RCC 7860 (cell line): ENCODE data around the gene LRRC46.

ENCODE experiments used
- DNase-seq: peaks from one replicate; pipeline ENCODE4 v3.0.0-alpha.2; 2015; ENCODE audit warnings: low spot score
- FAIRE-seq: peaks from 2 replicates; lab custom pipeline; 2012; peaks lifted over from hg19 to GRCh38; lab: Jason Lieb, UNC

LRRC46 gene

DNA sequence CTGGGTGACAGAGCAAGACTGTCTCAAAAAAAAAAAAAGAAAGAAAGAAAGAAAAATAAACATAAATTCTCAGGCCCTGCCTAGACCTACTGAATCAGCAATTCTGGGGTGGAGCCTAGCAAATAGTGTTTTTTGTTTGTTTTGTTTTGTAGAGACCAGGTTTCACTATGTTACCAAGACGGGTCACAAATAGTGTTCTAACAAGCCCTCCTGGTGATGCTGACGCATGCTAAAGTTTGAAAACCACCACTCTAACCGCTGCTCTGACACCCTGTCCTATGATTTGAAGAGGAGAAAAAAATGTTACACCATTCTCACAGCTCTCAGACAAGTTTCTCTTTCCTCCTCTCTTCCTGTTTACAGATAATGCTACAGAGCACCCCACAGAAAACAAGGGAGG, 1.6 kb upstream of the LRRC46 start:
- no peak for FAIRE-seq

DNA sequence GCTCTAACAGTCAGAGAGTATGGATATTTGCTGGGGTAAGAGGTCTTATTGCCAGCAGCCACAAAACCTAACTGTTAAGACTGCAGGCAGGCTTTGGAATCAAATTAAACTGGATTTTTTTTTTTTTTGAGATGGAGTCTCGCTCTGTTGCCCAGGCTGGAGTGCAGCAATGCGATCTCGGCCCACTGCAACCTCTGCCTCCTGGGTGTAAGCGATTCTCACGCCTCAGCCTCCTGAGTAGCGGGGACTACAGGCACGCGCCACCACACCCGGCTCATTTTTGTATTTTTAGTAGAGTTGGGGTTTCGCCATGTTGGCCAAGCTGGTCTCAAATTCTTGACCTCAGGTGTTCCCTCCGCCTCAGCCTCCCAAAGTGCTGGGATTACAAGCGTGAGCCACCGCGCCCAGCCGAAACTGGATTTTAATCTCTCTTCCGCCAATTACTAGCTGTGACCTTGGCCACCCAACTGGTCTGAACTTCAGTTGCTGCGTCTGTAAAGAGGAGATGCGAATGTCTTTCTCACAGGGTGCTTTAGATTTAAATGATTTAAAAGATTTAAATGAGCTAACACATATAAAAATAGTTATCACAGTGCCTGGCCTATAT, 971 bp upstream of the LRRC46 start:
- no peak for DNase-seq
- FAIRE-seq: no peak

More for the DNA sequence above, 1.6 kb upstream of the LRRC46 start:
- DNase-seq: no peak

DNA sequence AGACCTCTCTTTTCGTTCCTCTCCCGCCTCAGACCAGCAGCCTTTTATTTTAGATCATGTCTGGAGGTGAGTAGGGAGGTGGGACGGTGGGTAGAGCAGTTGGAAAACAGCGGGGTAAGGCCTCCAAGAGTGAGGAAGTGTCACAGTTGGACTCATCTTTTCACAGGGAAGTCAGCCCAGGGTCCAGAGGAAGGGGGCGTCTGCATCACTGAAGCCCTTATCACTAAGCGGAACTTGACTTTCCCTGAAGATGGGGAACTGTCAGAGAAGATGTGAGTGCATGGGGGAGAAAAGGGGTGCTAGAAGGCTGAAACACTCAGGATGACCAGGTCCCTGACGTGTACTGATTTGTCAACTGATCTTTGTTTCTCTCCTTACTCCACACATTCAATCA, 461 bp downstream of the LRRC46 start:
- FAIRE-seq (no peak), DNase-seq (no peak)

DNA sequence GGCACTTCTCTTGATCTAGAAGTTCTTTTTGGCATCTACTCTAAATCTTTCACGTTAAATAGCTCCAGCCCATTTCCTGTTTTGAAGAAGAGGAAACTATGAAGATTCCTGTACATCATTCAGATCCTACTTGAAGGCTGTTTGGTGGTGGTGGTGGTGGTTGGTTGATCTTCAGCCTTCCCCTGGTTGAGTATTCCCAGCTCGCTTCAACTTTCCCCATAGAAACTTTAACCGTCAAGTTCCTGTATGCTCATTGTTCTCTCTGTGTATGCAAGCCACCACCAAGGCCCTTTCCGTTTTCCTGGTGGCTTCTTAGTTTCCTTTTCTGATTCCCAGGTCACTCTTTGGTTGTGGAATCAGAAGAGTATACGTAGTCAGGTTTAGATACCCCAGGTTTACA, 3.3 kb downstream of the LRRC46 start:
- no peak for DNase-seq
- FAIRE-seq: no peak

DNA sequence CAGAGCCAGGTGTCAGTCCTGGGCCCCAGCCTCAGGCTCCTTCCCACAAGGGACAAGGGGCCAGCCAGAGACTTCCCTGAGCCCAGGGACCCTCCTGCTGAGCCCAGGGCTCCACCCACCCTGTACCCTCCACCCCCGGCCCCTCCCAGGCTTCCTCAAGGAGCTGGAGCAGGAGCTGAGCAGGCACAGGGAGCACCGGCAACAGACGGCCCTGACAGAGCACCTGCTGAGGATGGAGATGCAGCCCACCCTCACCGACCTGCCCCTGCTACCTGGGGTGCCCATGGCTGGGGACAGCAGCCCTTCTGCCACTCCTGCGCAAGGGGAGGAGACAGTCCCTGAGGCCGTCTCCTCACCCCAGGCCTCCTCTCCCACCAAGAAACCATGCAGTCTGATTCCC, 5.1 kb downstream of the LRRC46 start:
- DNase-seq (no peak), FAIRE-seq (no peak)

DNA sequence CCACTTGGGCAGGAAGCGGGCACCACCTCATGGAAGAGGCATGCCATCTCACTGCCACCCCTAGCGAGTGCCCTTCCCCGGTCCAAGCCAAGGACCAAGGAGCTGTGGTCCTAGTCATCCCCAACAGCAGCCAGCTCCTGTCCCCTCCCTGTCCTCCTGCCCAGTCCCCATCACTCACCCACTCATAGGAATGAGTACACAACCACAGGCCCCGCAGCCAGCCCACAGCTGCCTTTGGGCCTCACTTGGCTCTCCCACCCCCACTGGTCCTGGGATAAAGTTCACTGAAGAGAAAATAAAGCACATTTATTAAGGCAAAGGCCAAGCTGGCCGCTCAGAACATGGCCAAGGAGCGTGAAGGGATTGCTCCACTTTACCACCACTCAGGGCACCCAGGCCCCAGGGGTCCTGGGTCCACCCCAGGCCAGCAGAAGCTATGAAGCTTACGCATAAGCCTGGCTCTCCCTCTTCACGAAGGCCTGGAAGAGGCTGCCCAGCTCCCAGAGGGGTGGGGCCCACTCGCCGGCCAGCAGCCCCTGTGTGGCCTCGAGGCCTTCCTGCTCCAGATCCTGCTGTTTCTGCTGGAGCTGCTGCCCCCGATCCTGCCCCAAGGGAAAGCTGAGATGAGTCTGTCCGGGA, 6.0 kb downstream of the LRRC46 start:
- DNase-seq (peak; percentile 93), FAIRE-seq (peak; percentile 80)

DNA sequence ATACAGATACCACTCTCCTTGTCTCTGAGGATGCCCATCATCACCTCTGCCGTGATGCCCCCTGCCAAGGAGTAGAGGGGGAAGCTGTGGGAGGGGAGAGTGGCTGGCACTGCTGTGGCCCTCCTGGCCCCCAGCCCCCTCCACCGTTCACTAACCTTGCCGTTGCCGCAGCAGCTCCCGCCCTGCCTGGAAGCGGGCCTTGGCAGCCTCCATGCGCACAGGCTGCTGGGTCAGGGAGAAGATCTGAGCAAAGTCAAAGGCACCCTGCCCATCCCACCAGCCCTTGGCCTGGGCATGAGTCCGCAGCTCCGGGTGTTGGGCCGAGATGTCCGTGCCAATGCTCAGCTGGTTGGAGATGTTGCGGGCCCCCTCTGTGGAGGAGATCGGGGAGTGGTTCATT, 7.2 kb downstream of the LRRC46 start:
- DNase-seq: no peak
- FAIRE-seq: no peak

DNA sequence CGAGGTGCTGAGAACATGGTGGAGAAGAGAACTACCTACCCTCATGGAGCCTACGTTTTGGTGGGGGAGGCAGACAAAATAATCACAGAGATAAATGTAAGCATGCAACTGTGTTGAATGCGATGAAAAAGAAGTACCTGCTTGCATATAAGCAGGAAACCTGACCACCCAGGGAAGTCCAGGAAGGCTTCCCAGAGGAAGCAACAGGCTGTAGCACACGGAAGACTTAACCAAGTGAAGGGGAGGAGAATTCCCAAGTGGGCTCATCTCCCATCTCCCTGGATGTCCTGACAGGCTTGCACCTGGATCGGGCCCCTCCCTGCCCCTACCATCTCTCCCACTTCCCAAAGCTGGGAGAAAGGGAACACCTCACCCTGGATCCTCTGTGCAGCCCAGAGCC, 7.6 kb downstream of the LRRC46 start:
- no peak for DNase-seq
- FAIRE-seq: no peak

DNA sequence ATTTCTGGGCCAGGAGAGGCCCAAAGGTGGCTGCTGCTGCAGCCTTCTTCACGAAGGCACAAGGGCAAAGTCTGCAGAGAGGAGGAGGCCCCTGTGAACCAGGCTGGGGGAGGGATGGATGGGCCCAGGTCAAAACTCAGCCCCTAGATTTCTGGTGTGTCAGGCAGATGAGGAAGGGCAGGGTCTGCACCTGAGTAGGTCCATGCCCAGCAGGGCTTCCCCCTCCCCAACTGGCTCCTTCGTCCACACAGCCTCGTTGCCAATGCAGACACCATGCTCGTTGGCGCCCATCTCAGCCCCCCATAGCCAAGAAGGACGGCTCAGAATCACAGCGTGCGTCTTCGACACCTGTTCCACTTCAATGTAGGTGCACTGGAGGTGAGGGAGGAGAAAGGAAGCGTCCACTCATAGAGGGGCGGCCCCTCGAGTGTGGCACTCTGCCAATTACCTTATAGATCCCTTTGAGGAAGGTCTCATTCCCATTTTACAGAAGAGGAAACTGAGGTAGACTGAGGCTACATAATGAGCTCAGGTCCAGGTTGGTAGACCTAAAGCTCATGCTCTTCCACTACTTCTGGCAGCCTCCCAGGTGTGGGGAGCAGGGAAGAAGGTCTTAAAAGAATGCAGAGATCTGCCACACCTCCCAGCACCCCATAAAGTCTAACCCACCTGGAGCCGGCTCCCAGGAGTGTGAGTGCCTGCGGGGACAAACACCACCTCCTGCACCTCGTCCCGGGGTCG, 8.7 kb downstream of the LRRC46 start:
- no peak for FAIRE-seq

DNA sequence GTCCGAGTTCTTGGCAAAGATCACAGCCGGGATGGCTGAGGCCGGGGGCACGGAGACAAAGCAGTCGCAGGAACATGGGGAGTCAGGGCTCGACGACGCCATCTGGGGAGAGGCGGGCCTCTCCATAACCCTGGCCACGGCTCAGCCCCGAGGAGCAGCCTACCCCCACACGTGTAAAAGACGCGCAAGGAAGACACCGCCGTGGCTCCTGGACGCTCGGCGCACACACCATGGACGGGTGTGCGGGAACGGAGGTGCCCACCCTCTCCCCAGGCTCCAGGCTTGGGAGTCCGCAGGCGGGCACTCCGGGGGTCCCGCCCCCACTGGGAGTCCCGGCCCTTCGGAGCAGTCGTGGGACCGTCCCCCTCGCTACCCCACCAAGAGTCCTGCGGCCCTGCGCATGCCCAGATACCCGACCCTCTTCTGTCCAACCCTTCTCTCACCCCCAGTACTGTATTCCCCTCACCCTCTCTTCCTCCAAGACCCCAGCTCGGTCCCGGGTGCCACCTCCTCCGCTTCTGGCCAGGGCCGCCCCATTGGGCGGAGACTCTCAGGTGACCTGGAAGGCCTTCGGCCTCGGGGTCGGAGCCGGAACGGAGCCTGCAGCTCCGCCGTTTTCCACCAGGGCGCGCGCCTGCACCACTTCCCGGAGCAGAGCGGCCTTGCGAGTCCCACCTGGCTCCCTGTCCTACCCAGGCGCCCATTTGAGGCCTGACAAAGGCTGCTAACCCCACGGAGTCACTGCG, 9.4 kb downstream of the LRRC46 start, which contains the start of gene SCRN2:
SCRN2 (minus strand) TSS at position 532 of the 746 bp plus-strand sequence; CDS start at position 102, 430 bp downstream.
- DNase-seq (peak; percentile 75), FAIRE-seq (peak; percentile 52)

More for the DNA sequence above, 8.7 kb downstream of the LRRC46 start:
- no peak for DNase-seq

DNA sequence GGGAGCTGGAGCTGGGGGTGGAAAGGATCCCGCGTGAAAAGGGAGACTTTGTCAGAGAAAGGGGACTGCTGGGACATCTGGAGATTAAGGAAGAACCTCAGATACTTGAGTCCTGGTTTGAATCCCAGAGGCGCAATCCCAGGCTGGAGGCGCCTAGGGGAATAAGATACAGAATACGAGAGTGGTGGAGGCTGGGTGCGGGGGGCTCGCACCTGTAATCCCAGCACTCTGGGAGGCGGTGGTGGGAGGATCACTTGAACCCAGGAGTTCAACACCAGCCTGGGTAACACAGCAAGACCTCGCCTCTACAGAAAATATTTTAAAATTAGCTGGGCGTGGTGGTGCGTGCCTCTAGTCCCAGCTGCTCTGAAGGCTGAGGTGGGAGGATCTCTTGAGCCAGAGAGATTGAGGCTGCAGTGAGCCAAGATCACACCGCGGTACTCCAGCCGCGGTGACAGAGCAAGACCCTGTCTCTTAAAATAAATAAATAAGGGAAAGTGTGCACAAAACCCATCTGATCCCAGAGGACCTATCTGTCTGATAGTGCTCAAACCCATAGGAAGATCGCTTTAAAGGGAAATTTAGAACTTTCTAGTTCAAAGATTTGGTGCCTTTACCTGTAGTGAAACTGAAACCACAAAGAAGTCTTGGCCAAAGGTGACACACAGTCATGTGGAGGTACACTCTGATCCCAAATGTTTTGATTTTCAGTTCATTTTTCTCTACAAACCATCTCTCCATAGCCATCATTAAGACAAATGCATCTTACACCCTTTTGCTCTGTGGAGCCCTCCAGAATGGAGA, 10.2 kb downstream of the LRRC46 start:
- FAIRE-seq (no peak), DNase-seq (no peak)

DNA sequence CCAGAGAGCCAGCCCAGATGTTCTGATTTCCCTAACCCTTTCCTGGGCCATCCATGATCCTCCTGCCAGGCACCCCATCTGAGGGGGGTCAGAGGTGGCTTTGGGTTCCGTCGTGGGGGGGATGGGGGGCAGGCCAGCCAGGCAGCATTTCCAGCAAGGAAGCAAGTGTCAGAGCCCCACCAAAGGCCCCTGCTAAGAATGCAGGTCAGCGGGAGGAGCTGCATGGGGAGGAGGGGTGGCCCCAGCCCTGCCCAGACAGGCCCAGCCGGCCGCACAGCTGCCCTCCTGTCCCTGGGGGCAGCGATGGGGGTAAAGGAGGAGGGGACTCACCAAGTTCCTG, 11.9 kb downstream of the LRRC46 start:
- no peak for DNase-seq
- no peak for FAIRE-seq

DNA sequence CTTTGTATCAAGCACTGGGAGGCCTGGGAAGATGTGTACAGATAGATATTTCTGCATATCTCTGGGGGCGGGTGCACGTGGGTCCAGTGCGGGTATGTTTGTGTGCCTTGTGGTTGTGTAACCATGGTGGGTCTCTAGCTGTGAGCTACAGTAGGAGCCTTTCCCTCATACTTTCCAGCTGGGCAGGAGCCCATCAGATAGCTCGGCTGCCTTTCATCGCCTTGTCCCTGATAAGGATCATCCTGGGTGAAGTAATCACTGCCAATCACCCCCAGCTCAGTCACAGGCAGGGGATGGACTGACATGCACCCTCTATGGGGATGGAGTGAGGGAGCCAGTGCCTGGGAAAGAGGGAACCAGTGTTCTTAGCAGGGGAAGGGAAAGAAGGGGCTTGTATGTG, 12.8 kb downstream of the LRRC46 start:
- no peak for FAIRE-seq

DNA sequence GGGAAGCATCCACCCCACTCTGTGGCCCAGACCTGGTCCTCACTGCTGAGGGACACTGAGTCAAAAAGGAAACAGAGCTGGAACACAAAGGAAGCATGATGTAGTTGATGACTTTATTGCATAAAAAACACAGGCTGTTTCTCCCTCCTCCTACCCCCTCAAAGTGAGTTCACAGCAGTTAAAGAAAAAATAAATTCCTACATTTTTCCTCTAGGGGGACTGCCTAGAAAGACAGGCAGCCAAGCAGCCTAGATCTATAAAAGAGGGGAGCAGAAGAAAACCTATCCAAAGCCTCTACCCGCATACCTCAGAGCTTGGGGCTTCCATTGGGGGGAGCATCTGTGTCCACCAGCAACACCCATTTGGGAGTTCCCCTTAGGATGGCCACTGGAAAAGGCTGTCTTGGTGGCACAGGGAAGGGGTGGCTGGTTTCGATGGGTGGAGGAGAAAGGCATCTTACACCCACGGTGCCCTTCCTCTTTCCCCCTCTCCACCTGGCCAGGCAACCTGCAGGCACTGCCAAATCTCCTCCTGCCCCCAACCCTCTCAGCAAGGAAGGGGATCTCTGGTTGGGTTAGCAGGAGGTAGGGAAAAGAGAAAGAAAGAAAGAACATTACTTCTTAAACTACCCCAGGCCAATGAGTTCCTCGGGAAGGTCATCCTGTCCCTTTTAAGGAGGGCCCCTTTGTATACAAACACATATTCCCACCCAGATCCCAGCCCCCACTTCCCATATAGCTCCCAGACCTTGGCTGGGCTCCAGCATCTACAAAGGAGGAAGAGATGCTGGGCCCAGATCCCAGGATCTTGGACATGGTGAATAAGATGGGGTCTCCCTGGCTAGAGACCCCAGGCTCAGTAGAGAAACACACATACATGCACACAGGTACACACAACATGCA, 13.6 kb downstream of the LRRC46 start:
- DNase-seq: no peak
- no peak for FAIRE-seq

More for the DNA sequence above, 12.8 kb downstream of the LRRC46 start:
- no peak for DNase-seq

DNA sequence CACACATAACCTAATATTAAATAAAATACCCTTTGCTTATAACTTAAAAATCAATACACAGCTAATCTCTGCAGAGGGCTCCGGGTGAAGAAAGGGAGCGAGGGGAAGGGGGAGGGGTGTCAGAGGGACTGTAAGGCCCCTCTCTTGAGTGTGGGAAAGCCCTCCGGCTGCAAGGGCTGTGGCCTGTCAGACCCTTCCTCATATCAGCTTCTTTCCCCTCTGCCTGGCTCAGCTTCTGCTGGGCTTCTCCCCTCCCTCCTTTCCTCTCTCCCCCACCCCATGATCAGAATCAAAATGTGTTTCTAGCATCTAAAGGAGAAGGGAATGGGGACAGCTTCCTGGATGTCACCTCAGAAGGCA, 14.2 kb downstream of the LRRC46 start:
- no peak for DNase-seq
- no peak for FAIRE-seq

DNA sequence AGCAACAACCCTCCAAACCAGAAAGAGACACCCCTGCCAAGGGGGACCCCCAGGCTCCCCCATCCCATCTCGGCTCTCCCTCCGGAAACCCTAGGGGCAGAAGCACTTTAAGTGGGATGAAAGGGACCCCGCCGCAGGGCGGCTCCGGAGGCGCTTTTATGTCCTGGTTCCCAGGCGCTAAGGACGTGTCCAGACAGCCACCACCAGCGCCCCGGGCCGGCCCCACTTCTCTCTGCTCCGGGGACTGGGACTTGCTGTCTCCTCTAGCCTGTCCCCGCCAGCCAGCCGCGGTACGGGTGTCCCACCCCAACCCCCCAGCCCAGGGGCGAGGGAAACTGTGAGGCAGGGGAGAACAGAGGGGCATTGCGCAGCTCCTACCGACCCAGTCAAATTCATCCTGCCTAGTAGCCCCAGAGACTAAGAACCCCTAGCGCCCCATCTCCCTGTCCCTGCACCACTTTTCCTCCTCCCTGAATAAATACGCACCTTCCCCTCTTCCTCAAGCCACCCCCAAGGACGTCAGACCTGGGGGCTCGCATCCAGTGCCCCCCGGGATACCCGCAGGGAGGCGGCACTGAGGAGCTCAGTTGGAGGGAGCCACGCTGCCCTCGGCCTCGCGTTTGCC, 15.4 kb downstream of the LRRC46 start:
- no peak for DNase-seq
- no peak for FAIRE-seq

DNA sequence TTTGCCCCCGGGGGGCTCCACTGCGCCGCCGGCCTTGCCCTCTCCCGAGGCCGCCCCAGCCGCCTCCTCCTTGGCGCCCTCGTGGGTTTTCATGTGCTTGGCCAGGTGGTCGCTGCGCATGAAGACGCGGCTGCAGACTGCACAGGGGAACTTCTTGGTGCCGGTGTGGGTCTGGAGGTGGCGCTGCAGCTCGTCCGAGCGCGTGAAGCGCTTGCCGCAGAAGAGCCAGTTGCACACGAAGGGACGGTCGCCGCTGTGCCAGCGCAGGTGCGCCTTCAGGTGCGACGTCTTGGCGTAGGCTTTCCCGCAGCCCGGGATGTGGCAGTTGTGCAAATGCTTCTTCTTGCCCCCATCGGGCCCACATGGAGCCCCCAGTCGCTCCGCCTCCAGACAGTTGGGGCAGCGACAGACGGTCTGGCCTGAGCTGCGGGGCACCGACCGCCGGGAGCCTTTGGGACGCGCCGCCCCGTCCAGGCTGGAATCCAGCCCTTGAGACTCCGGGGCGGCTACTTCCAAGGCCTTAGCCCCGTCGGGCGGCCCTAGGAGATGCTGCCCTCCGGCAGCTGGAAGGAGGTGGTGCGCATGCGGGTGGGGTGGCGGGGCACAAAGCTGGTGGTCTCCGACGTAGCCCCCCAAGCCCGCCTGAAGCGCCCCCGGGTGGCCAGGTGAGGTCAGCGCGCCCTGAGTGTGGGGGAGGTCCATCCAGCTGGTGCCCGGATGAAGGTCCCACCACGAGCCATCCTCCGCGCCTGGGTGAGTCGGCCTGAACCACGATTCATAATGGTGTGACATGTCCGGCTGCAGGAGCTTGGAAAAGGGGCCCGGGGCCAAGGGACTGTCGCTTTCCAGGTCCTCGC, 16.1 kb downstream of the LRRC46 start:
- no peak for DNase-seq
- FAIRE-seq: no peak

DNA sequence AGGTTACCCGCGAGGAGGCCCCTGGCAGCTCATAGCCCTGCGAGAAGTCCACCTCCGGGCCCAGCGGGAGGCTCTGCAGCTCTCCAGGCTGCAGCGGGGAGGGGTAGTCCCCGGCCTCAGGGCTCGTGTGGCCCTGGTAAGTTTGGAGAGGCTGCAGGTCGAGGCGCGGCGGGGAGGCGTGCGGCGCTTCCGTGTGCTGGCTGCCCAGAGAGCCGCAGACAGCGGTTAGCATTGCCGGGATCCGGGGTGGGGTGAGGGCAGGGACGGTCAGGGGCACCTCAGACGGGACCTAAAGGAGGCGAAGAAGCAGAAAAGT, 16.7 kb downstream of the LRRC46 start:
- FAIRE-seq (no peak), DNase-seq (no peak)

DNA sequence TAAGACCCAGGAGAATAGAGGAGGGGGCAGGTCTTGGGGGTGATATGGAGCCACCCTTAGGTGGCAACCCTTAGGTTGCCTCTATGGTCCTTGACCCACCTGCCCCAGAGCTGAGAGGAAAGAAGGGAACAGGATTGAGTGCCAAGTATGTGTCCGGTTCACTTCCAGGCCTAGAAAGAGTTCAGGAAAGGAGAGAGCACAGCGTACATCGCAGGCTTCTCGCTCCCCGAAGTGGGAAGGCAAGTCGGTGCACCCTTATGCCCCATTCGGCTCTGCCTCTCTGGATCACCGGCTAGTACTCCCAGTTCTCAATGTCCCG, 18.9 kb downstream of the LRRC46 start:
- DNase-seq: no peak
- FAIRE-seq: no peak
